ENCODE data around the gene SRP14.

Gene SRP14

GRCh38 chr15:40067921-40068624 lies 29.1 kb upstream of the SRP14 start:
- no peak for DNase-seq

GRCh38 chr15:40066589-40066988 lies 27.6 kb upstream of the SRP14 start:
- DNase-seq, result no peak

GRCh38 chr15:40065166-40065565 lies 26.2 kb upstream of the SRP14 start:
- DNase-seq, result no peak

DNA sequence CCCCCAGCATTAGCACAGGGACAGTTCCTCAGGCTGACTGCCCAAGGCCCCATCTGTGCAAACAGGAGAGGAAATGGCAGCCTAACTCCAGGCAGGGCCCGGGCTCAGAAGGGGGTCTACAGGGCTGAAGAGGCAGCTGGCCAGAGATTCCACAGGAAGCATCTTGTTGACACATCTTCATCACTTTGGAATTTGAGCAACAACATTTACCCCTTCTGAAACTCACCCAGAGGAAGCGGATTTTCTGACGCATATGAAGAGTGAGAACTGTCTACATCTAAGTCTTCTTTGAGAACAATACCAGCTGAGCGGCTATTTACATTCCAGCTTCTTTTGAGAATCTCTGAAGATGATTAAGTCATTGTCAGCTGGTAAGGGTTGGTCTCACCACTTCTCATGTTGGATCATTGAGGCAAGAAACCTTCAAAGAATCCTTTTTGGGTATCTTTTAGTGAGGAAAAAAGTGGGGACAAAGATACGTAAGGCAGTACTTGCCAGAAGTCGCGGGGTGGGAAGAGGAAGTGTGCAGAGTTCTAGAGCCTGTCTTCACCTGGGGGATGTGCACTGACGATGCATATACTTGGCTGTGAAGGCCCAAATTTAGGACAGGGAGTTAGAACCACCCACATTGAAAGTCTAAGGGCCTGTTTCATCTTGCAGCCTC lies 25.4 kb upstream of the SRP14 start:
- DNase-seq, result no peak

DNA sequence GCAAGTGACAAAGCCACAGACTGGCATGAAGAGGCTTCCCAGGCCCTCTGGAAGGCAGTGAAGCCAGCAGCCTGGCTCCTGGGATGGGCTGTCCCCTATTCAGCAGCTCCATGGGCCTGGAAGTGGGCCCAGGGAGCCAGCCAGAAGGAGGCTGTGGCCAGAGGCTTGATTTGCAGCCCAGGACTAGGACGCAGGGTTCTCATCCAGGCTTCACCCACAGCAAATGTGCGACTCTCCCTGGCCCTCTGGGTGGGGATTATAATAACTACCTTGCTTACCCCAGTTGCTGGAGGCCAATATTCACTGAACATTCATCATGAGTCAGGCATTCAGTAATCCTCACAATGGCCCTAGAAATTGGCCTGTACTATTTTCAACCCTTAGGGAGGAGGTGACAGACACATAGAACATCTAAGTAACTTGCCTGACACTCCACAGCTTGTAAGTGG lies 24.6 kb upstream of the SRP14 start:
- no peak for DNase-seq

GRCh38 chr15:40062816-40063562 lies 24.0 kb upstream of the SRP14 start:
- DNase-seq, result no peak

GRCh38 chr15:40061212-40061901 lies 22.4 kb upstream of the SRP14 start:
- DNase-seq, result no peak

- DNase-seq, result no peak
Observed at GRCh38 chr15:40060236-40060961, 21.4 kb upstream of the SRP14 start.

DNA sequence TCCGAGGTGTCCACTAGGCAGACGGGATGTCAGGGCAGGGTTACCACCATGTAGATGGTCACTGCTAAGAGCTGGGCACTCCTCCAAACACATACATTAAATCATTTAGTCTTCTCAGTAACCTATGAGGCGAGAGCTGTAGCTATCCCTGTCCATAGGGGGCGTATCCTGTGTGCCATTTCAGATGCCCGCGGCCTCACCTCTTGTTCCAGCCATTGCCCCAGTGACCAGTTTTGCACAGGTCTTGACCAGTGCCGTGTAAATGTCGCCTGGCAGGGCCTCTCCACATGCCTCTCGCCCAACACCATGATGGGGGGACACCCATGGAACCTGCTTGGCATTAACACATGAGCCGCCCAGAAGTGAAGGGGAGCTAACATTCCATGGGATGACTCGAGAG lies 20.8 kb upstream of the SRP14 start:
- no peak for DNase-seq

- DNase-seq, result no peak
Observed at GRCh38 chr15:40058476-40059140, 19.6 kb upstream of the SRP14 start.

DNA sequence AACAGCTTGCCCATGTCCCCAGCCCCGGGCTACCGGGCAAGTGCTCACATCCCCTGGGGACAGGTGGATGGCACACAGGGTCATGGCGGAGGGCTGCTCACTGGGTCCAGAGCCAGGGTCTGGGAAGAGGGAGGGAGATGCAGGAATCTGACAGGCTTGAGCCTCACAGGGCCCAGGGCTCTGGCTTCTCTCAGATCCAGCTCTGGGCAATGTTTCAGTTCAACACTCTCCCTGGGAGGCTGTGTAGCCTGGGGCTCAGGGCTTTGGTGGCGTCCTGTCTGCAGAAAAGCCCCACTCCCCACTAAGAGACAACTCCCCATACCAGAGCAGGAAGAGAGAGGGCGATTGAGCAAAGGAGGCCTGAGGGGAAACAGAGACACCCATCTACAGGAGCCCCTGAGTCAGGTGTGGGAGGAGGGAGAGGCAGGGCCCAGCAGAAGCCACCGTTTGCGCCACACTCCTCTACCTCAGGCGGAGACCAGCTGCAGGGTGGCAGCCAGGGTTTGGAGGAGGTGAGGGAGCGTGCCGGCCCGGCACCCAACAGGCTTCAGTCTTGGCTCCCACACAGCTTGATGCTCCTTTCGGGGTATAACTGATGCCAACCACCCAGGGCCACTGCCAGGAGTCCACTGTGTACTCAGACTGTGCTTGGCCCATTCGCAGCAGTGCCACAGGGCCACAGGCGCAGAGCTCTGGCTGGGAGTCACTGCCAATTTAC lies 16.8 kb upstream of the SRP14 start:
- DNase-seq, result no peak

GRCh38 chr15:40054855-40055575 lies 16.0 kb upstream of the SRP14 start:
- no peak for DNase-seq

- DNase-seq, result no peak
Observed at GRCh38 chr15:40054605-40054854, 15.5 kb upstream of the SRP14 start.

DNA sequence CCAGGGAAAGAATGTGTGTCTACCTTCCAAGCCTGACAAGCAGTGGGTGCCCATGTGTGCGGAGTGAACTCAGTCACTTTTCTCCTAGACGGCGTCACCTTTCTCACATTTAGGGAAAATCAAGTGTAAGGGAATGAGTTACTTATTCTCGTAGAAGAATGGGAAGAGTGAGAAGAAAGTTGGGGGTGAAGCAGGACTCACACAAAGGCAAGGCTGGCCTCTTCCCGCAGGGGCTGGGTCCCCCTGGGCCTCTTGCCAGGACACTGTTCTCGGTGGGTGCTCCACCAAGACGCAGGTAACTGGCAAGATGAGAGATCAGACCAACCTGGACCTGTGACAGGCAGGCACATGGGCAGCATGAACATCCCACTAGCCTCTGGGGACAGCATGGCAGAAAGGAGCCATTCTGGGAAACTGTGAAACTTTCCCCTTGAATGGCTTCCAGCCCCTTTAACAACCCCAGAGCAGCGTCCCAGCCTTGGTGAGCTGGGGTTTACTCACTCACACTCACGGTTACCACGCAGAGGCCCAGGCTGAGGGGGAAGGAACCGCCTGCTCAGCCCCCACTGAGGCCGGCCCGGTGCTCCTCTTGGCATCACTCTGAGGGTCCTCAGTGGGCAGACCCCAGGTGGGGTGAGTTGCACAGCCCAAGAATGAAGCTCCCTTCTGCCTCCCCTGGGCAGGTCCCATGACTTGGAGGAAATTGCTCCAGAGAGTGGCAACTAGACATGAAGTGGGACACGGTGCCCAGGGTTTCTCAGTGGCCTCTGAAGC lies 15.0 kb upstream of the SRP14 start:
- DNase-seq, result no peak

DNA sequence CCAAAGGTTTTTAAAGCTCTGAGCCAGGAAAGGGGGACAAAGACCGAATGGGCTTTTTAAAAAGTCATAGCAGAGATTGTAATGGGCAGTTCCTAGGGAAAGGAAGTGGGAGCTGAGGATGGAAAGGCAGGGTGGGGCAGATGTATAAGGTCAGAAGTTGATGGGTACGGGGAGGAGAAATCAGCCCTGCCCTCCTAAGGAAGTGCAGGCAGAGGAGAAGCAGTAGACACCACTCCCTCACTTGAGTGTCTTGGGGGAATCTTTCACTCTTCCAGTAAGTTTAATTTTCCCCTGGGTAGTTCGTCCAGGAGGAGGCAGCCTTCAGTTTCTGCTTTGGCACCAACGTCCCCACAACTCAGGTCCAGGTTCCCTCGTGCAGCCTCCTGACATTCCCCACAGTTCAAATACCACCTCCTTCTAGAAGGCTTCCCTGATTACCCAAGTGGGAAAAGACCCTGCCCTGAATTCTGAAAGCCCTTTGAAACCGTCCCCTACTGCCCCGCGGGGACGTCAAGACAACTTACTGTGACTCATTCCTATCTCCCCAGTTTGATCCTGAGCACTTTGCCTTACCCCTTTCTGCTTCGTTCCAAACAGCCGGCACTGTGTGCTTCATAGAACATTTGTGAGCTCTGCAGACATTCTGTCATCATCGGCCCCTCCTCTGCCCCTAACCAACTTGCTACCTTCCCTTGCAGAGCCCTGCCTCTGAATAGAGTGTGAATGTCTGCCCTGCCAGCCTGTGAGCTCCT lies 14.3 kb upstream of the SRP14 start:
- DNase-seq, result no peak

- no peak for DNase-seq
Observed at GRCh38 chr15:40052604-40053003, 13.6 kb upstream of the SRP14 start.

- no peak for DNase-seq
Observed at GRCh38 chr15:40051616-40052415, 12.8 kb upstream of the SRP14 start.

DNA sequence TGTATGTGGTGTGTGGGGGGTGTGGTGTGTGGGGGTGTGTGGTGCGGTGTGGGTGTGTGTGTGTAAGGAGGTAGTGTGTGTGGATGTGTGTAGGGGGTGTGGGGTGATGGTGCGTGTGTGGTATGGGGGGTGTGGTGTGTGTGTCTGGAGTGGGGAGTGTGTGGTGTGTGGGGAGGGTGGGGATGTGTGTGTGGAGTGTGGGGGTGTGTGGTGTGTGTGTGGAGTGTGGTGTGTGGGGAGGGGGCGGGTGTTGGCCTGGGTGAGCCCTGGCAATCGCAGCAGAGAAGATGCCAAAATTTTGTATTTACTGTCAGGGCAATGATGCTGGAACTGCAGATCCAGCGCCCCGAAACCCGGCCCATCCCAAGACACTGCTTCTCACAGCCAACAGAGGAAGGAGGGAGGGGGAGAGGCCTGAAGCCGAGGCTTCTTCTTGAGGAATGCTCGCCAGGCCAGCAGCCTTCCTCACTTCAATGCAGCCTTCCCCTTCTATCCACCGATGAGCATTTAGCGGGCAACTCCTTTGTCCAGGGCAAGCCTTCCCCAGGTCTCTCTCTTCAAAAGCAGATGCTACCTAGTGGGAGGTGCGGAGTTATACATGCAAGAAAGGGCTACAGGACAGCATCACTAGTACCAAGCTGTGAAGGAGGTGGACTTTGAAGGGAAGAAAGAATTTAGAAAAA lies 11.9 kb upstream of the SRP14 start:
- no peak for DNase-seq

Measured in effector CD4-positive, alpha-beta T cell (primary cell).